K562 (cell line): Measurements from ENCODE around the gene NAT10. TPM values are rescaled to one million over a fixed set of nuclear protein-coding genes. Genes with fewer than 3 reads are reported as not detected.
"Not testable (repeated sequence)": the region's sequence is repeated elsewhere in the genome, so short reads cannot be mapped to it uniquely, and the experiment has no call there.

ENCODE experiments used
- ATAC-seq: fragments of 200-7000 bp; cut with Tn5 transposase; 3 replicates; pipeline ENCODE4 v1.9.1; 2020; ENCODE audit warnings: moderate library complexity
- BruUV-seq: library from RNA; stranded (reverse); fragments of 400-500 nt; replicated peaks from 2 replicates; lab custom pipeline; 2021; lab: Mats Ljungman, UMichigan
- CTCF ChIA-PET: fragments of 300-600 bp; formaldehyde crosslinking; extraction: SDS; loops from one replicate; lab custom pipeline; 2021; ENCODE audit warnings: low intra/inter-chr PET ratio; lab: Yijun Ruan, JAX
- POLR2A ChIA-PET: fragments of 300-600, 350-650 bp; sonication (Branson Sonifier 250); formaldehyde crosslinking; extraction: SDS; loops from one replicate; lab custom pipeline; 2021; ENCODE audit warnings: antibody characterized with exemption, inconsistent platforms; lab: Yijun Ruan, JAX
- DNase-seq, 4 experiments: peaks; one replicate each; pipeline versions ENCODE4 v3.0.0 to v3.0.0-alpha.2; 2011 to 2018; ENCODE audit warnings: low spot score in 3 of 4, mixed read lengths in 3 of 4; ENCODE audit errors: extremely low read depth in 1 of 4
- FAIRE-seq: peaks from 2 replicates; lab custom pipeline; 2011; peaks lifted over from hg19 to GRCh38; lab: Jason Lieb, UNC
- H2AFZ ChIP-seq: 2 replicates; pipeline ENCODE4 v1.6.0; 2011; ENCODE audit warnings: low read depth, low read length, control low read depth, inconsistent platforms
- H3K27ac ChIP-seq: fragments of 200-600 bp; 3 replicates; pipeline ENCODE4 v1.8.0; 2011; ENCODE audit warnings: low read depth, mild to moderate bottlenecking, control low read depth, inconsistent platforms, low read length, moderate library complexity, mixed read lengths; ENCODE audit errors: extremely low read depth
- H3K27me3 ChIP-seq, 2 experiments: fragments of 300-600 bp in 1 of 2; 2 replicates in 1 of 2; 3 replicates in 1 of 2; pipeline versions ENCODE4 v1.6.0 to v1.8.0; 2011; ENCODE audit warnings: inconsistent platforms in 2 of 2, low read length in 2 of 2, mild to moderate bottlenecking in 1 of 2, mixed read lengths in 1 of 2, moderate library complexity in 1 of 2; ENCODE audit not compliant: control insufficient read depth in 2 of 2, insufficient read depth in 2 of 2
- H3K36me3 ChIP-seq: fragments of 300-600 bp; 3 replicates; pipeline ENCODE4 v1.8.0; 2011; ENCODE audit warnings: mild to moderate bottlenecking, low read length, inconsistent platforms; ENCODE audit not compliant: control insufficient read depth, insufficient read depth
- H3K4me1 ChIP-seq, 2 experiments: fragments of 200-600 bp in 1 of 2; replicated peaks in 1 of 2; 2 replicates in 1 of 2; 3 replicates in 1 of 2; pipeline versions ENCODE4 v1.5.1 to v1.8.0; 2011; ENCODE audit warnings: inconsistent platforms in 2 of 2, low read length in 2 of 2, mild to moderate bottlenecking in 1 of 2, mixed read lengths in 1 of 2, moderate library complexity in 1 of 2; ENCODE audit not compliant: control insufficient read depth in 2 of 2, insufficient read depth in 2 of 2
- H3K4me2 ChIP-seq: 2 replicates; pipeline ENCODE4 v1.6.1; 2011; ENCODE audit warnings: low read length, control low read depth, inconsistent platforms, mixed read lengths; ENCODE audit not compliant: insufficient read depth
- H3K4me3 ChIP-seq: fragments of 200-600 bp; sonication (generic), shearing (Covaris generic); 2 replicates; pipeline ENCODE4 v1.5.1; 2016; ENCODE audit warnings: control low read depth, inconsistent platforms
- H3K79me2 ChIP-seq: fragments of 200-600 bp; 3 replicates; pipeline ENCODE4 v1.8.0; 2011; ENCODE audit warnings: low read length, inconsistent platforms; ENCODE audit not compliant: control insufficient read depth, insufficient read depth
- H3K9ac ChIP-seq, 2 experiments: 2 replicates each; pipeline versions ENCODE4 v1.6.0 to v1.6.1; 2011; ENCODE audit warnings: low read depth in 2 of 2, low read length in 2 of 2, control low read depth in 1 of 2, inconsistent platforms in 1 of 2, mild to moderate bottlenecking in 1 of 2, mixed read lengths in 1 of 2; ENCODE audit not compliant: insufficient read depth in 1 of 2
- H3K9me1 ChIP-seq: one replicate; pipeline ENCODE4 v1.6.0; 2011; ENCODE audit warnings: inconsistent platforms, mild to moderate bottlenecking, low read length, moderate library complexity; ENCODE audit not compliant: control insufficient read depth, insufficient read depth
- H3K9me3 ChIP-seq: replicated peaks from 2 replicates; pipeline ENCODE4 v1.5.1; 2011; ENCODE audit warnings: low read depth, low read length, inconsistent platforms; ENCODE audit not compliant: control insufficient read depth, insufficient read depth
- H4K20me1 ChIP-seq: replicated peaks from 2 replicates; pipeline ENCODE4 v1.6.1; 2011; ENCODE audit warnings: low read length, inconsistent platforms, mixed read lengths; ENCODE audit not compliant: control insufficient read depth, insufficient read depth
- ATF1 ChIP-seq, 2 experiments: fragments of 450-650 bp in 1 of 2; IDR thresholded peaks; 2 replicates each; pipeline ENCODE4 v1.6.1; 2016; ENCODE audit warnings: missing compliant biosample characterization in 1 of 2, missing genetic modification characterization in 1 of 2
- OTX1 ChIP-seq: fragments of 450-650 bp; formaldehyde crosslinking; IDR thresholded peaks from 2 replicates; pipeline ENCODE4 v1.4.0; 2022; ENCODE audit warnings: mild to moderate bottlenecking
- WGBS: fragments of 100-300 bp; shearing (Covaris generic); methylation state at CpG from one replicate; pipeline ENCODE4 v1.1.6; 2016; ENCODE audit warnings: low coverage, mixed read lengths; ENCODE audit not compliant: insufficient coverage; ENCODE audit errors: missing lambda C conversion rate; 5-methylcytosine and 5-hydroxymethylcytosine counted together
- in situ Hi-C: fragments of 300-500 bp; cut with MboI; formaldehyde crosslinking; loops from 4 replicates; pipeline ENCODE4 v1.15.0; 2018; ENCODE audit warnings: inconsistent platforms, mixed read lengths
- intact Hi-C: fragments of 100-400 bp; cut with micrococcal nuclease; formaldehyde crosslinking; loops from 2 replicates; pipeline ENCODE4 v1.14.2; 2022
- polyA plus RNA-seq, 8 experiments: library from polyadenylated mRNA; depleted of rRNA in 4 of 8; stranded (reverse) in 5 of 8; unstranded in 3 of 8; fragments of >200 nt; fragmentation: Nextera tagmentation in 2 of 8; fragmentation: Illumina TruSeq in 1 of 8; extraction: Ambion mirVana in 2 of 8; extraction: Trizol in 1 of 8; gene quantifications; 2 replicates each; pipeline versions ENCODE4 v1.2.1 to v1.2.3, GENCODE V29; 2011 to 2014; ENCODE audit warnings: inconsistent platforms in 1 of 8, missing spikeins in 1 of 8
- total RNA-seq, 7 experiments: library from RNA; depleted of rRNA in 6 of 7; stranded (reverse); fragments of >200 nt in 6 of 7; fragmentation: Illumina TruSeq in 2 of 7; extraction: Trizol in 2 of 7; gene quantifications; 2 replicates each; pipeline versions ENCODE4 v1.2.1 to v1.2.3, GENCODE V29; 2011 to 2021; ENCODE audit warnings: low replicate concordance in 1 of 7
- TF ChIP-seq, protein P1 (sequence below), 2 experiments: fragments of 450-650 bp in 1 of 2; IDR thresholded peaks; 2 replicates each; pipeline ENCODE4 v1.6.1; 2011 to 2017; ENCODE audit warnings: low read depth in 2 of 2, antibody characterized with exemption in 1 of 2, borderline replicate concordance in 1 of 2, low read length in 1 of 2, mild to moderate bottlenecking in 1 of 2, mixed read lengths in 1 of 2; ENCODE audit not compliant: control insufficient read depth in 1 of 2

Gene NAT10
- total and polyA plus RNA-seq, 9 of the 15 experiments (the other 6 are each of a cell fraction or from before 2014, with no cell fraction given) = 55.4 to 125 (median 86.3) TPM

DNA sequence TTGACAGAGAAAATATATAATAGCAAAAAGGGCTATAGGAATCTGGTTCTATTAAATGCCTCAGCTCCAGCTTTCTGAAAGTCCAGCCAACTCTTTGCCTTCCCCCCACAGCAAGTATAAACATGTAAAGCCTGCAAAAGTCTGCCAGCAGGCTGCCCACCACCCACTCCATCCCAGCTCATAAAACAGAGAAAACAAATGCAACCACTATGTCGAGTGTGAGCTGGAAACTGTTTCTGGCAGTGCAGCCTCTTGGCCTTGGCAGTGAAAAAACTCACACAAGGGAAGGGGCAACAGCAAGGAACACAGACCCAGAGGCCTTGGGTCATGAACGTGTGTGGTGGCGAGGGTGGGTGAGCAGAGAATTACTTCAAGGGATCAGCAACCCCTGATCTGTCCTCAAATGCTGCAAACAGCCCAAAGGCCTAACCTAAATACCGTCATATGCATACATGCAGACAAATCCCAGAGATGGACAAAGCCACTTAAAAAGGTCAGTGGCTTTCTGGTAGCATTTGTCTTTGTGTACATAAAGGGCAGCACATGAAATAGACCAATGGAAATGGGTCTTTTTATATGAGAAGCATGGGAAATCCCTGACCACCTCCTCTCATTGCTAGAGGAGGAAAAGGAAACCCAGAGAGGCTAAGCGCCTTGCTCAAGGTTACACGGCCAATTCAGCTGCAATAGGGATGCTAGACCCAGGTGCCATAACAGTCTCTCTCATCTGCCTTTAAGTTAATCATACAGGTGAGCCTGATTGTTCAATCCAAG lies 74.8 kb downstream of the NAT10 start (continued):
- TF ChIP-seq, protein P1, sequence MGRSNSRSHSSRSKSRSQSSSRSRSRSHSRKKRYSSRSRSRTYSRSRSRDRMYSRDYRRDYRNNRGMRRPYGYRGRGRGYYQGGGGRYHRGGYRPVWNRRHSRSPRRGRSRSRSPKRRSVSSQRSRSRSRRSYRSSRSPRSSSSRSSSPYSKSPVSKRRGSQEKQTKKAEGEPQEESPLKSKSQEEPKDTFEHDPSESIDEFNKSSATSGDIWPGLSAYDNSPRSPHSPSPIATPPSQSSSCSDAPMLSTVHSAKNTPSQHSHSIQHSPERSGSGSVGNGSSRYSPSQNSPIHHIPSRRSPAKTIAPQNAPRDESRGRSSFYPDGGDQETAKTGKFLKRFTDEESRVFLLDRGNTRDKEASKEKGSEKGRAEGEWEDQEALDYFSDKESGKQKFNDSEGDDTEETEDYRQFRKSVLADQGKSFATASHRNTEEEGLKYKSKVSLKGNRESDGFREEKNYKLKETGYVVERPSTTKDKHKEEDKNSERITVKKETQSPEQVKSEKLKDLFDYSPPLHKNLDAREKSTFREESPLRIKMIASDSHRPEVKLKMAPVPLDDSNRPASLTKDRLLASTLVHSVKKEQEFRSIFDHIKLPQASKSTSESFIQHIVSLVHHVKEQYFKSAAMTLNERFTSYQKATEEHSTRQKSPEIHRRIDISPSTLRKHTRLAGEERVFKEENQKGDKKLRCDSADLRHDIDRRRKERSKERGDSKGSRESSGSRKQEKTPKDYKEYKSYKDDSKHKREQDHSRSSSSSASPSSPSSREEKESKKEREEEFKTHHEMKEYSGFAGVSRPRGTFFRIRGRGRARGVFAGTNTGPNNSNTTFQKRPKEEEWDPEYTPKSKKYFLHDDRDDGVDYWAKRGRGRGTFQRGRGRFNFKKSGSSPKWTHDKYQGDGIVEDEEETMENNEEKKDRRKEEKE (IDR thresholded peaks at IDR 0.05; ENCODE audit: borderline replicate concordance in 1 of 2, control insufficient read depth in 1 of 2, low read depth in 2 of 2, low read length in 1 of 2) = no peak
- no peak for TF ChIP-seq ATF1 (CRISPR knock-in tag; IDR thresholded peaks at IDR 0.05)
- TF ChIP-seq ATF1 (tag; IDR thresholded peaks at IDR 0.05) = no peak
- TF ChIP-seq OTX1 = no peak

DNA sequence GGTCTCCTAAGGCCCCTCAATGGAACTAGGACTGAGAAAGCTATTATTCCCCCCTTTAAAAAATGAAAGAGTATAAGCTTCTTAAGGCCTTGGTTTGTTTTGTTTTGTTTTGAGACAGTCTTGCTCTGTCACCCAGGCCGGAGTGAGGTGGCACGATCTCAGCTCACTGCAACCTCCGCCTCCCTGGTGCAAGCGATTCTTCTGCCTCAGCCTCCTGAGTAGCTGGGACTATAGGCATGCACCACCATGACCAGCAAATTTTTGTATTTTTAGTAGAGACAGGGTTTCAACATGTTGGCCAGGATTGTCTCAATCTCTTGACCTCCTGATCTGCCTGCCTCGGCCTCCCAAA lies 75.4 kb downstream of the NAT10 start:
- CTCF ChIA-PET, H3K9me1 ChIP-seq, H3K4me3 ChIP-seq, in situ Hi-C loops, H3K79me2 ChIP-seq, FAIRE-seq, DNase-seq, intact Hi-C loops, H4K20me1 ChIP-seq, H3K27ac ChIP-seq, H2AFZ ChIP-seq, H3K9me3 ChIP-seq, H3K36me3 ChIP-seq, BruUV-seq, H3K4me1 ChIP-seq, H3K9ac ChIP-seq, H3K4me2 ChIP-seq, ATAC-seq: not testable (repeated sequence)
- POLR2A ChIA-PET = interaction anchor here (0.6 kb wide), 1 partner anchor 11 kb away, joined by 3 read pairs; no protein-coding TSS in a partner anchor
- peaks cover 27 to 59% of the 10 kb centered on the region in 2 experiments; a peak in 4 of 5 replicates for H3K27me3 ChIP-seq
- 18% methylated on average over 5 of the region's 5 CpGs for WGBS
